Measurements from ENCODE around the gene USP13. TPM values are rescaled to one million over a fixed set of nuclear protein-coding genes. Genes with fewer than 3 reads are reported as not detected.

Gene USP13
- total and polyA plus RNA-seq, 2 donors: 1.8 to 3.6 TPM

DNA sequence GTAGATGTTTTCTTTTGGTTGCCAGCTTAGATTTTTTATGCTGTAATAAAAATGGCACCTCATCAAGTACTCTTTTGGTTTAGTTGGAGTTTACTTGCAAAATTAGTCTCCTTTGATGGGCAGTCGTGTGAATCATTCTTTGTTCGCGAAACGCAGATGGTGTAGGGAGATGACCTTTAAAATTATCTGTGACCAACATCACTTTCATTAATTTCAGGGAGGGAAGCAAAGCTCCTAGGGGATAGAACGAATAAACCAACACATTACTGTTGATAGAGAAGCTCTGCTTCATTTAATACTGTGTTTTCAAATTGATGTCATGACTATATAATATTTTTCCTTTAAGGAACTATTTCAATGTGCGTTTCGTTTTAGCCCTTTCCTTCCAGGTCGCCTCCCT, 67.4 kb downstream of the USP13 start:
- Histone ChIP-seq H3K27me3 (ENCODE audit: control insufficient read depth in 2 of 2, insufficient read depth in 1 of 2, low read length in 1 of 2) (no peaks in the 10 kb centered on the region), H3K27ac (ENCODE audit: low read depth in 1 of 2, low read length in 1 of 2) (no peak overlapping the region), H3K9me3 (ENCODE audit: control insufficient read depth in 2 of 2, insufficient read depth in 1 of 2, low read length in 1 of 2) (no peaks in the 10 kb centered on the region), H3K4me3 (ENCODE audit: low read length in 2 of 2) (no peak overlapping the region), H3K36me3 (ENCODE audit: control insufficient read depth in 2 of 2, insufficient read depth in 2 of 2, low read length in 1 of 2) (peaks cover 4 to 7% of the 10 kb centered on the region in 2 donors), H3K4me1 (ENCODE audit: control insufficient read depth in 2 of 2, insufficient read depth in 2 of 2, low read length in 2 of 2) (no peaks in the 10 kb centered on the region)
- no peak for DNase-seq (ENCODE audit: low read depth in 6 of 9, low spot score in 9 of 9)
- WGBS: 85% methylated on average over 8 of the region's 8 CpGs

DNA sequence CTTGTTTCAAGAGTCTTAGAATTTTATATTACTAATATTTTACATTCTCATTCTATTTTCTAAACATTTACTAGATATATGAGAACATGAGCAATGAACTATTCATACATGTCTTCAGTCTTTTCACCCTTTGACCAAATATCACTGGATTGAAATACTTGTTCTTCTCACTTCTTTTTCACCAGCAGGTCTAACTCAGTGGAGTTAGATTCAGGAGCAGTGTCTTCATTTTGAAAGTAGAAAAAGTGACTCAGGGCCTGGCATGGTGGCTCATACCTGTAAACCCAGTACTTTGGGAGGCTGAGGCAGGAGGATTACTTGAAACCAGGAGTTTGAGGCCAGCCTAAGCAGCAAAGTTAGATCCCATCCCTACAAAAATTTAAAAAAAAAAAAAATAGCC, 70.8 kb downstream of the USP13 start:
- H3K4me1 ChIP-seq (ENCODE audit: control insufficient read depth in 2 of 2, insufficient read depth in 2 of 2, low read length in 2 of 2): no peaks in the 10 kb centered on the region

DNA sequence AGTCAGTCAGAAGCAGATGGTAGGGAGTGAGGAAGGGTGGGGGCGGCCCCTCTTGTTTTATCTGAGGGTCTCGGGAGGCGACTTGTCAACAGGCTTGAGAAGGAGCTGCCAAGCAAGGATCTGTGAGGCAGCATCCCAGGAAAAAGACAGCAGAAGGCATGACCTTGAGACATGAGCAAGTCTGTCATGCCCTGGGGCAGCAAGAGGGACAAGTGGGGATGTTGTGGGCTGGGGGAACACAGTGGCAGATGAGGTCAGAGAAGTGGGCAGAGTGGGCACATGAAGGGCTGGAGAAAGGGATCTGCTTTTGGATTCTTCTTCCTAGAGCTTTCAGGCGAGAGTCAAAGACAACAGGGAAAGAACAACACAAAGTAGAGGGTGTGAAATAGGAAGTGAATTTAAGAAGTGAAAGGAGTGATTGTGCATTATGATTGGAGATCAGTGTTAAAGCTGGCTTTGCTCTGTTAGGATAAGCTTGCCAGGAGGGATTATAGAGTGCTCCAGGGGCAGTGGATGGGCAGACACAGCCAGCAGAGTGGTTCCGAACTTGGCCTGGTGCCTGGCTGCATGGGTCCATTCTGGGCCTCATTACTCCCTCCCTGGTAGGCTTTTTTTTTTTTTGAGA, 73.3 kb downstream of the USP13 start:
- DNase-seq (ENCODE audit: low read depth in 6 of 9, low spot score in 9 of 9): no peak
- H3K4me3 ChIP-seq (ENCODE audit: low read length in 2 of 2): no peak overlapping the region
- no peaks in the 10 kb centered on the region for H3K27me3 ChIP-seq (ENCODE audit: control insufficient read depth in 2 of 2, insufficient read depth in 1 of 2, low read length in 1 of 2)
- no peaks in the 10 kb centered on the region for H3K9me3 ChIP-seq (ENCODE audit: control insufficient read depth in 2 of 2, insufficient read depth in 1 of 2, low read length in 1 of 2)
- 98% methylated on average over 5 of the region's 5 CpGs for WGBS
- peaks cover 5 to 14% of the 10 kb centered on the region in 2 donors for H3K36me3 ChIP-seq (ENCODE audit: control insufficient read depth in 2 of 2, insufficient read depth in 2 of 2, low read length in 1 of 2)
- no peak overlapping the region for H3K27ac ChIP-seq (ENCODE audit: low read depth in 1 of 2, low read length in 1 of 2)
- no peaks in the 10 kb centered on the region for H3K4me1 ChIP-seq (ENCODE audit: control insufficient read depth in 2 of 2, insufficient read depth in 2 of 2, low read length in 2 of 2)

More for the DNA sequence above, 70.8 kb downstream of the USP13 start:
- H3K27me3 ChIP-seq (ENCODE audit: control insufficient read depth in 2 of 2, insufficient read depth in 1 of 2, low read length in 1 of 2): no peaks in the 10 kb centered on the region
- H3K36me3 ChIP-seq (ENCODE audit: control insufficient read depth in 2 of 2, insufficient read depth in 2 of 2, low read length in 1 of 2): peaks cover 4 to 7% of the 10 kb centered on the region in 2 donors
- H3K9me3 ChIP-seq (ENCODE audit: control insufficient read depth in 2 of 2, insufficient read depth in 1 of 2, low read length in 1 of 2): no peaks in the 10 kb centered on the region
- no peak for DNase-seq (ENCODE audit: low read depth in 6 of 9, low spot score in 9 of 9)
- H3K4me3 ChIP-seq (ENCODE audit: low read length in 2 of 2): no peak overlapping the region
- no peak overlapping the region for H3K27ac ChIP-seq (ENCODE audit: low read depth in 1 of 2, low read length in 1 of 2)

DNA sequence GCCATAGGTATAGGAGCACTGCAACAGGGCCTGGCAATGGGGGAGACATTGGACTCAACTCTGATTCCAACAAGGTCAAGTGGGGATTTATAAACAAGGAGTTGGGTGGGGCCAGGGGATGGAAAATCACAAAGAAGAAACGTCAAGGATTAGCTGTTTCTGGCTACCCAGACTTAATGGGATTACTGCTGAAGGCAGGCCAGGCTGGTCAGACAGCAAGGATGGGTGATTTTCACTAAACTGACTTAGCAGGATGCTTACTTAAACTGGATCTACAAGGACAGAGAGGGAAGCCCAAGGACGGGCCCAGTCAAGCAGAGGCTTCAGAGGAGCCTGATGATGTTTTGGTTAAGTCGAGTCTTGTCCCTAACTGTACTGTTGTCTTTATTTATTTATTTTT, 76.2 kb downstream of the USP13 start:
- H3K27me3 ChIP-seq (ENCODE audit: control insufficient read depth in 2 of 2, insufficient read depth in 1 of 2, low read length in 1 of 2): no peaks in the 10 kb centered on the region
- 99% methylated on average over 3 of the region's 3 CpGs for WGBS
- peaks cover 8 to 13% of the 10 kb centered on the region in 2 donors for H3K36me3 ChIP-seq (ENCODE audit: control insufficient read depth in 2 of 2, insufficient read depth in 2 of 2, low read length in 1 of 2)
- no peak overlapping the region for H3K27ac ChIP-seq (ENCODE audit: low read depth in 1 of 2, low read length in 1 of 2)
- H3K9me3 ChIP-seq (ENCODE audit: control insufficient read depth in 2 of 2, insufficient read depth in 1 of 2, low read length in 1 of 2): no peaks in the 10 kb centered on the region
- DNase-seq (ENCODE audit: low read depth in 6 of 9, low spot score in 9 of 9): no peak
- H3K4me3 ChIP-seq (ENCODE audit: low read length in 2 of 2): no peak overlapping the region
- no peaks in the 10 kb centered on the region for H3K4me1 ChIP-seq (ENCODE audit: control insufficient read depth in 2 of 2, insufficient read depth in 2 of 2, low read length in 2 of 2)

DNA sequence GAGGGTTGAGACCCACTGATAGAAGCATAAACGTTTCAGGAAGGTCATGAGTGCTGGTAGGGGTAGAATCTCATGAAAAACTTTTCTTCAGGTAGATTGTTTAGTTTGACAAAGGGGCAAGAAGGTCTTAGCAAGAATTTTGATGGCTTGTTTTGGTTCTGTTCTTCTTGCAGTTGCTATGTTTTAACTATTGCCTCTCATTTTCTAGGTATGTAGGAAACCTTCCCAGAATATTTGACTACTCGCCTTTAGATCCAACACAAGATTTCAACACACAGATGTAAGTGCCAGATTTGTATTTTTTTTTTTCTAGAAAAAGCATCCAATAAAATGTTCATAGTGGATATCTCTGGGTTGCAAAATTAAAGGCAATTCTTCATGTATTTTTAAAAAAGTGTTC, 77.1 kb downstream of the USP13 start:
- no peaks in the 10 kb centered on the region for H3K4me1 ChIP-seq (ENCODE audit: control insufficient read depth in 2 of 2, insufficient read depth in 2 of 2, low read length in 2 of 2)
- DNase-seq (ENCODE audit: low read depth in 6 of 9, low spot score in 9 of 9): no peak
- no peak overlapping the region for H3K4me3 ChIP-seq (ENCODE audit: low read length in 2 of 2)
- H3K27me3 ChIP-seq (ENCODE audit: control insufficient read depth in 2 of 2, insufficient read depth in 1 of 2, low read length in 1 of 2): no peaks in the 10 kb centered on the region
- 98% methylated on average over 2 of the region's 2 CpGs for WGBS
- no peaks in the 10 kb centered on the region for H3K9me3 ChIP-seq (ENCODE audit: control insufficient read depth in 2 of 2, insufficient read depth in 1 of 2, low read length in 1 of 2)
- H3K27ac ChIP-seq (ENCODE audit: low read depth in 1 of 2, low read length in 1 of 2): no peak overlapping the region
- H3K36me3 ChIP-seq (ENCODE audit: control insufficient read depth in 2 of 2, insufficient read depth in 2 of 2, low read length in 1 of 2): peaks cover 8 to 13% of the 10 kb centered on the region in 2 donors

DNA sequence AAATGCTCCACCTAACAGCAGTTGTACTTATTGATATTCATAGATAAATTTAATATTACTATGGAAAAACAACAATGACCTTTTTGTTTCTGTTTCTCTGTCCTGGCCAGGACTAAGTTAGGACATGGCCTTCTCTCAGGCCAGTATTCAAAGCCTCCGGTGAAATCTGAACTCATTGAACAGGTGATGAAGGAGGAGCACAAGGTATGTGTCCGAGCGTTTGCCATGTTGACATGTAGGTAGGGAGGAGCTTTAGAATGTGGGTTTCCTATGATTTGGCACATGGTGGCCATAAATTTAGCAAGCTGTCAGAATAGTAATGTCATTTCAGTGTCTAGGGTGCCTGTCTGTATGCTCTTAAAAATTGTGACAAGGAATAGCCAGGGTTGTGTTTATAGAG, 77.7 kb downstream of the USP13 start:
- Histone ChIP-seq H3K9me3 (ENCODE audit: control insufficient read depth in 2 of 2, insufficient read depth in 1 of 2, low read length in 1 of 2) (no peaks in the 10 kb centered on the region), H3K27ac (ENCODE audit: low read depth in 1 of 2, low read length in 1 of 2) (no peak overlapping the region), H3K36me3 (ENCODE audit: control insufficient read depth in 2 of 2, insufficient read depth in 2 of 2, low read length in 1 of 2) (peaks cover 8 to 13% of the 10 kb centered on the region in 2 donors), H3K4me3 (ENCODE audit: low read length in 2 of 2) (no peak overlapping the region), H3K4me1 (ENCODE audit: control insufficient read depth in 2 of 2, insufficient read depth in 2 of 2, low read length in 2 of 2) (no peaks in the 10 kb centered on the region), H3K27me3 (ENCODE audit: control insufficient read depth in 2 of 2, insufficient read depth in 1 of 2, low read length in 1 of 2) (no peaks in the 10 kb centered on the region)
- 95% methylated on average over 3 of the region's 3 CpGs for WGBS
- no peak for DNase-seq (ENCODE audit: low read depth in 6 of 9, low spot score in 9 of 9)

DNA sequence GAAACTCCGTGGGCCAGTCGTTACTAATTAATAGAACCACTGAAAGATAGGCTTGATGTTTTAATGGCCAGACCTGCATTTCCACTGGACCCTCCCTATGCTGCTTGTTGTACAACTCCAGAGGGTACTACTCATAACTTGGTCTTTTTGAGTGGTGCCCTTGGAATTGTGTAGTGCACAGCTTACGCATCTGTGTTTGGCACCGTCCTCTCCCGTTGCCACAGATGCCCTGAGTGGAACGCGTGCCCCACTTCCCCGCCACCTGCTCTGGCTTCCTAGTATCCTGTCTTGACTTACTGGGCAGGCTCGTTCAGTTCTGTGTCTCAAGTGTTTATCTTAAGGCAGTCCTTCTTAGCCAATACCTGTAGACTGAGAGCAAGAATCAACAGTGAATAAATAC, 78.7 kb downstream of the USP13 start:
- Histone ChIP-seq H3K4me1 (ENCODE audit: control insufficient read depth in 2 of 2, insufficient read depth in 2 of 2, low read length in 2 of 2) (no peaks in the 10 kb centered on the region), H3K9me3 (ENCODE audit: control insufficient read depth in 2 of 2, insufficient read depth in 1 of 2, low read length in 1 of 2) (no peaks in the 10 kb centered on the region), H3K27ac (ENCODE audit: low read depth in 1 of 2, low read length in 1 of 2) (no peak overlapping the region), H3K27me3 (ENCODE audit: control insufficient read depth in 2 of 2, insufficient read depth in 1 of 2, low read length in 1 of 2) (no peaks in the 10 kb centered on the region), H3K36me3 (ENCODE audit: control insufficient read depth in 2 of 2, insufficient read depth in 2 of 2, low read length in 1 of 2) (peaks cover 10 to 13% of the 10 kb centered on the region in 2 donors), H3K4me3 (ENCODE audit: low read length in 2 of 2) (no peak overlapping the region)
- no peak for DNase-seq (ENCODE audit: low read depth in 6 of 9, low spot score in 9 of 9)
- WGBS: 98% methylated on average over 9 of the region's 9 CpGs

DNA sequence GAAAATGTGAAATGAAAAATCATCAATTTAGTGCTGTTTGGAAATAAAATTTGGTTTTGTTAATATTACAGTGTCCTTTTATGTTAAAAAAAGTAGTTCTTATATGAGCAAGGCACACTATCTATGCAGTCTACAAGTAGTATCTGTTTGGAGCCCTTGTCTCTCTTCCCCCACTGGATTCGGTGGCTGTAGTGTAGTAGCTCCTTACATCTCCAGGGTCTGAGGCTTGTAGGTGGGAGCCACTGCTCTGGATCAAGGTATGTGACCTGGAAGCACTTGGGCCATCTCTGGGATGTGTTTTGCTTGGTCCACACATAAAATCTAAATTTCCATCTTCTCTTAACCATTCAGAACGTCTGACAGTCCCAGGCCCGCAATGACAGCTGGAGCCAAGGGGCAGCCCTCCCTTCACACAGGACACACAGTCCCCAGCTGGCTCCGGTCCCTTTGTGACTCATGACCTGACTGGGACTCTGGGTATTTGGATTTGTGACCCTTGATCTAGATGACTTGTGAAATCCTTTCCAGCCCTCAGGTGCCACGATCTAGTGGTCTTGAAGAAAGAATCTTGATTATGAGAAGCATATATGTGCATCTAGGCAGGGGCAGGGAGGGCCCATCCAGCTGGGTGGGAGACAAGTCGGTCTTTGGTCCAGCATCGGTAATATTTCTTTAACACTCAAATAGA, 80.0 kb downstream of the USP13 start:
- Histone ChIP-seq H3K9me3 (ENCODE audit: control insufficient read depth in 2 of 2, insufficient read depth in 1 of 2, low read length in 1 of 2) (no peaks in the 10 kb centered on the region), H3K36me3 (ENCODE audit: control insufficient read depth in 2 of 2, insufficient read depth in 2 of 2, low read length in 1 of 2) (peaks cover 13 to 18% of the 10 kb centered on the region in 2 donors), H3K4me1 (ENCODE audit: control insufficient read depth in 2 of 2, insufficient read depth in 2 of 2, low read length in 2 of 2) (no peaks in the 10 kb centered on the region), H3K27ac (ENCODE audit: low read depth in 1 of 2, low read length in 1 of 2) (no peak overlapping the region), H3K27me3 (ENCODE audit: control insufficient read depth in 2 of 2, insufficient read depth in 1 of 2, low read length in 1 of 2) (no peaks in the 10 kb centered on the region), H3K4me3 (ENCODE audit: low read length in 2 of 2) (no peak overlapping the region)
- WGBS: 97% methylated on average over 7 of the region's 7 CpGs
- DNase-seq (ENCODE audit: low read depth in 6 of 9, low spot score in 9 of 9): no peak

DNA sequence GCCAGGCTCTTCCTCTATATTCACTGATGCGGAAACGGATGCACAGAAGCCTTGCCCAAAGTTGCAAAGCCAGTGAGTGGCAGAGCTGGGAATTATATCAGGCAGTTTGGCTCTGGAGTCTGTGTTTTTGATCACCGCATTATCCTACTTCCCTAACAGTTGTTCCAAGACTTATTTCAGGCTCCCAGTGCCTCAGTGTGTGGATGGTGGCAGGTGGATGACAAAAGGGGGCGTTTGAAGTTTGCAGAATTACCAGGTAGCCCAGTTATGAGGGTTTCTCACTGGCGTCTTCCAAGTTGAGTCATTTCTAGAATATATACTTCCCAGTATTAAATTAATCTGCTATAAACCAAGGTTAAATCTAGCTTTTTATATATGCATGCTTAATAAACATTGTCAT, 81.0 kb downstream of the USP13 start:
- Histone ChIP-seq H3K4me1 (ENCODE audit: control insufficient read depth in 2 of 2, insufficient read depth in 2 of 2, low read length in 2 of 2) (no peaks in the 10 kb centered on the region), H3K36me3 (ENCODE audit: control insufficient read depth in 2 of 2, insufficient read depth in 2 of 2, low read length in 1 of 2) (peaks cover 13 to 18% of the 10 kb centered on the region in 2 donors), H3K4me3 (ENCODE audit: low read length in 2 of 2) (no peak overlapping the region), H3K27me3 (ENCODE audit: control insufficient read depth in 2 of 2, insufficient read depth in 1 of 2, low read length in 1 of 2) (no peaks in the 10 kb centered on the region), H3K9me3 (ENCODE audit: control insufficient read depth in 2 of 2, insufficient read depth in 1 of 2, low read length in 1 of 2) (no peaks in the 10 kb centered on the region), H3K27ac (ENCODE audit: low read depth in 1 of 2, low read length in 1 of 2) (no peak overlapping the region)
- DNase-seq (ENCODE audit: low read depth in 6 of 9, low spot score in 9 of 9): no peak
- 97% methylated on average over 5 of the region's 5 CpGs for whole genome bisulfite sequencing

Data from thymus (tissue), 11 donors.